Measurements from ENCODE around the gene CSPG4.
"Not testable (repeated sequence)": the region's sequence is repeated elsewhere in the genome, so short reads cannot be mapped to it uniquely, and the experiment has no call there.

CSPG4 gene

GRCh38 chr15:75758071-75758872 is 45.6 kb upstream of the CSPG4 start:
- H4K20me1 ChIP-seq (ENCODE audit: control insufficient read depth, insufficient read depth, low read depth, low read length), result no peaks in the 10 kb centered on the region
- H3K4me3 ChIP-seq (ENCODE audit: low read length), result peak overlapping the region; percentile 93
- no peaks in the 10 kb centered on the region for H3K9me2 ChIP-seq (replicated peaks; ENCODE audit: control insufficient read depth, low read length)
- H3K27ac ChIP-seq (ENCODE audit: low read depth, low read length), result peak overlapping the region; percentile 45
- no peaks in the 10 kb centered on the region for H3K36me3 ChIP-seq (ENCODE audit: control insufficient read depth, low read length)
- no peaks in the 10 kb centered on the region for H3K9me3 ChIP-seq (ENCODE audit: control insufficient read depth, insufficient read depth, low read length)
- H3K79me2 ChIP-seq (ENCODE audit: control insufficient read depth, low read length), result peaks cover 2% of the 10 kb centered on the region; the same call in 1 of the 2 replicates
- H3F3A ChIP-seq (ENCODE audit: control insufficient read depth, insufficient read depth), result peaks cover 5% of the 10 kb centered on the region; the same call in 1 of the 2 replicates
- TF ChIP-seq EZH2phosphoT487 (IDR thresholded peaks at IDR 0.05; ENCODE audit: borderline replicate concordance, low read length) (no peak), CTCF (IDR thresholded peaks at IDR 0.05; ENCODE audit: low read depth, low read length, poor library complexity, severe bottlenecking) (peak; percentile 35)
- peaks cover 21% of the 10 kb centered on the region for H3K4me1 ChIP-seq (ENCODE audit: control insufficient read depth, low read length)
- H3K27me3 ChIP-seq (ENCODE audit: control insufficient read depth, low read length), result no peaks in the 10 kb centered on the region
- H3K4me2 ChIP-seq (ENCODE audit: low read length), result peak overlapping the region; percentile 88

- not testable (repeated sequence) for H4K20me1 ChIP-seq (ENCODE audit: control insufficient read depth, insufficient read depth, low read depth, low read length); H3K4me3 ChIP-seq (ENCODE audit: low read length); H3K27me3 ChIP-seq (ENCODE audit: control insufficient read depth, low read length); H3K4me2 ChIP-seq (ENCODE audit: low read length); H3F3A ChIP-seq (ENCODE audit: control insufficient read depth, insufficient read depth); H3K79me2 ChIP-seq (ENCODE audit: control insufficient read depth, low read length); H3K9me3 ChIP-seq (ENCODE audit: control insufficient read depth, insufficient read depth, low read length); H3K27ac ChIP-seq (ENCODE audit: low read depth, low read length); H3K36me3 ChIP-seq (ENCODE audit: control insufficient read depth, low read length); H3K9me2 ChIP-seq (replicated peaks; ENCODE audit: control insufficient read depth, low read length)
- peaks cover 21% of the 10 kb centered on the region for H3K4me1 ChIP-seq (ENCODE audit: control insufficient read depth, low read length)
These were observed 42.2 kb upstream of the CSPG4 start for GRCh38 chr15:75754871-75755270.

GRCh38 chr15:75753145-75753544 is 40.5 kb upstream of the CSPG4 start:
- Histone ChIP-seq H3K9me2 (replicated peaks; ENCODE audit: control insufficient read depth, low read length) (no peaks in the 10 kb centered on the region), H3F3A (ENCODE audit: control insufficient read depth, insufficient read depth) (no peaks in the 10 kb centered on the region), H3K79me2 (ENCODE audit: control insufficient read depth, low read length) (no peaks in the 10 kb centered on the region), H3K4me3 (ENCODE audit: low read length) (no peak overlapping the region), H4K20me1 (ENCODE audit: control insufficient read depth, insufficient read depth, low read depth, low read length) (no peaks in the 10 kb centered on the region), H3K4me2 (ENCODE audit: low read length) (no peak overlapping the region), H3K9me3 (ENCODE audit: control insufficient read depth, insufficient read depth, low read length) (no peaks in the 10 kb centered on the region), H3K36me3 (ENCODE audit: control insufficient read depth, low read length) (no peaks in the 10 kb centered on the region), H3K4me1 (ENCODE audit: control insufficient read depth, low read length) (peaks cover 10% of the 10 kb centered on the region), H3K27ac (ENCODE audit: low read depth, low read length) (no peak overlapping the region), H3K27me3 (ENCODE audit: control insufficient read depth, low read length) (no peaks in the 10 kb centered on the region)
- TF ChIP-seq EZH2phosphoT487 (IDR thresholded peaks at IDR 0.05; ENCODE audit: borderline replicate concordance, low read length) (no peak), CTCF (IDR thresholded peaks at IDR 0.05; ENCODE audit: low read depth, low read length, poor library complexity, severe bottlenecking) (no peak)

DNA sequence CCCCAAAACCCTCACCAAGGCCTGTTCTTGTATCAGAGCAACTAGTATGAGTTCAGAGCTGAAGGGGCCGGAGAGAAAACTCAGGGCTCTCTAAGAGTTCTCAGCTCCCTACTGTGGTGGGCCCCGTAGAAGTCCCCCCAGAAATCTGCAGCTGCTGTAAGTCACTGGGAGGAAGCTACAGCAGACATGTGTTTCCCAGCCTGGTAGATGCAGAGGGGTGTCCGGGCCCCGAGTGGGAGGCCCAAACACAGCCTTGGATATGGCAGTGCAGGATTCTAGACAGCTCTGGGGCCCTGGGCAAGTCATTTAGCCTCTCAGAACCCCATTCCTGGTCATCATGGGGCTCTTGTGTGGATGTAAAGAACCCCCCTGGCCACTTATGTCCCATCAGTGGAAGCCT is 39.2 kb upstream of the CSPG4 start:
- no peaks in the 10 kb centered on the region for H3K9me2 ChIP-seq (replicated peaks; ENCODE audit: control insufficient read depth, low read length)
- no peaks in the 10 kb centered on the region for H3K9me3 ChIP-seq (ENCODE audit: control insufficient read depth, insufficient read depth, low read length)
- H3K4me3 ChIP-seq (ENCODE audit: low read length), result no peak overlapping the region
- H4K20me1 ChIP-seq (ENCODE audit: control insufficient read depth, insufficient read depth, low read depth, low read length), result no peaks in the 10 kb centered on the region
- no peaks in the 10 kb centered on the region for H3K36me3 ChIP-seq (ENCODE audit: control insufficient read depth, low read length)
- H3K79me2 ChIP-seq (ENCODE audit: control insufficient read depth, low read length), result no peaks in the 10 kb centered on the region
- TF ChIP-seq EZH2phosphoT487 (IDR thresholded peaks at IDR 0.05; ENCODE audit: borderline replicate concordance, low read length) (no peak), CTCF (IDR thresholded peaks at IDR 0.05; ENCODE audit: low read depth, low read length, poor library complexity, severe bottlenecking) (no peak)
- no peaks in the 10 kb centered on the region for H3K27me3 ChIP-seq (ENCODE audit: control insufficient read depth, low read length)
- no peak overlapping the region for H3K27ac ChIP-seq (ENCODE audit: low read depth, low read length)
- peaks cover 4% of the 10 kb centered on the region for H3K4me1 ChIP-seq (ENCODE audit: control insufficient read depth, low read length)
- no peak overlapping the region for H3K4me2 ChIP-seq (ENCODE audit: low read length)
- no peaks in the 10 kb centered on the region for H3F3A ChIP-seq (ENCODE audit: control insufficient read depth, insufficient read depth)
